SKM-1 treated with dmso at 0.1 percent for 144 hours (cell line): ENCODE measurements around the gene FUZ.

Experiments
- DNase-seq: peaks from one replicate; lab custom pipeline; 2025; ENCODE audit not compliant: unreplicated experiment; lab: John Stamatoyannopoulos, UW

FUZ gene

DNA sequence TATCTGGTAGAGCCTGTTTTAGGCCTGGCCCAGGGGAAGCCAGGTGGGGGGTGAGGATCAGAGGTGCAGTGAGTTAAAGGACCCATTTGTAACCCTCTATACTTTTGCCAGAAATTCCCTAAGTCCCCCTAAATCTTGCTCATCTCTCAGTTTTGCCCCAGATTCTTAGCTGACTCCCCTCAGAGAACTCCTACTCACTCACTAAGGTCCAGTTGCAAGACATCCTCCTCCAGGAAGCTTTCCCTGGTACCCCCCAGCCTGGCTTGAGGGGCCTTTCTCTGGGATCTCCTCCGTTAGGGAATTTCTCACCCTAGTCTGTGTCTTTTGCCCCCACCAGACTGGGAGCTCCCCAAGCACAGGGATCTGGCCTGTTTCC is 51.9 kb downstream of the FUZ start:
- DNase-seq: no peak

DNA sequence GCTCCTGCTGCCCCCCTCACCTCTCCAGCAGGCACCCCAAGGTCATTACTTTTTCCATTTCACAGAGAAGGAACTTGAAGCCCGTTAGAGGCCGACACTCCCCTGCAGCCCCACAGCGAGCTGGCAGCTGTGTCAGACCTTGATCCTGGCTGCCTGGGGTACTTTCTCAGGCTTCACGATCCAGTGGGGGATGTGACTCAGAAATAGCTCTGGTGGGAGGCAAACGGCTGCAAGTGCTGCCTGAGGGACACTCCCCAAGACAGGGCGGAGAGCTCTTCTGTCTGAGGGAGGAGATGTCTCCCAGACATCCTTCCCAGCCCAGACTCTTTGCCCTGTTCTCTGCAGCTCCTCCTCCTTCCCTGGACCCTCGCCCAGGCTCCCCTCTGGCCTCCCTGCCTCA is 54.8 kb downstream of the FUZ start:
- DNase-seq: no peak
